AG04449 (cell line): ENCODE data around the gene COL15A1.

Experiments used
- CTCF ChIA-PET: fragments of 350-600 bp; formaldehyde crosslinking; extraction: SDS; loops from one replicate; lab custom pipeline; 2021; ENCODE audit warnings: antibody characterized with exemption; lab: Yijun Ruan, JAX
- POLR2A ChIA-PET: fragments of 400-600, 350-600 bp; formaldehyde crosslinking; extraction: SDS; loops from one replicate; lab custom pipeline; 2020; ENCODE audit warnings: antibody characterized with exemption, inconsistent platforms; lab: Yijun Ruan, JAX
- DNase-seq: peaks from one replicate; pipeline ENCODE4 v3.0.0-alpha.2; 2010; ENCODE audit warnings: low read depth, low spot score
- H3K4me3 ChIP-seq: 2 replicates; pipeline ENCODE4 v1.5.1; 2011; ENCODE audit warnings: low read depth, mild to moderate bottlenecking, control low read depth, low read length
- TF ChIP-seq, protein P1 (sequence below): IDR thresholded peaks from one replicate; pipeline ENCODE4 v1.5.1; 2011; ENCODE audit warnings: mild to moderate bottlenecking, moderate library complexity, low read length, control low read depth, inconsistent platforms; ENCODE audit not compliant: insufficient read depth; ENCODE audit errors: missing control alignments

The COL15A1 gene

DNA sequence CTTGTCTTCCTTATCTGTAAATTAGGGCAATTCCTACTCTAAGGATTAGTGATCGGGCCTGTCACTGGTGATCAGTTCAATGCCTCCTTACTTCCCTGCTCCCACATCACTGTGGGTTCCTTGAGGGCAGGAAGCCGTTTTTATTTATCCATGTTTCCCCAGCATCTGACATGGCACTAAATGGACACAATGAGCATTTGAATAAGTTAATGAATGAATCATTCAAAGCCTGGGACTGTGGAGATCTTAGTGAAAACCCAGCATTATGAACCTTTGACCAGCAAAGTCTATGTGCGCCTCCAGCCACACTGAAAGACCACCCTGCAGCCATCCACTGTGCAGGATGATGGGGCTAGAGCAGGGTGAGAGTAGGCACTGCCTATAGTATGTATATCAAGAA lies 11.6 kb downstream of the COL15A1 start:
- ChIA-PET POLR2A (no interaction called here), CTCF (interaction anchor here (1.8 kb wide), 1 partner anchor 19 kb away, joined by 8 read pairs; no protein-coding TSS in a partner anchor)
- TF ChIP-seq, protein P1, sequence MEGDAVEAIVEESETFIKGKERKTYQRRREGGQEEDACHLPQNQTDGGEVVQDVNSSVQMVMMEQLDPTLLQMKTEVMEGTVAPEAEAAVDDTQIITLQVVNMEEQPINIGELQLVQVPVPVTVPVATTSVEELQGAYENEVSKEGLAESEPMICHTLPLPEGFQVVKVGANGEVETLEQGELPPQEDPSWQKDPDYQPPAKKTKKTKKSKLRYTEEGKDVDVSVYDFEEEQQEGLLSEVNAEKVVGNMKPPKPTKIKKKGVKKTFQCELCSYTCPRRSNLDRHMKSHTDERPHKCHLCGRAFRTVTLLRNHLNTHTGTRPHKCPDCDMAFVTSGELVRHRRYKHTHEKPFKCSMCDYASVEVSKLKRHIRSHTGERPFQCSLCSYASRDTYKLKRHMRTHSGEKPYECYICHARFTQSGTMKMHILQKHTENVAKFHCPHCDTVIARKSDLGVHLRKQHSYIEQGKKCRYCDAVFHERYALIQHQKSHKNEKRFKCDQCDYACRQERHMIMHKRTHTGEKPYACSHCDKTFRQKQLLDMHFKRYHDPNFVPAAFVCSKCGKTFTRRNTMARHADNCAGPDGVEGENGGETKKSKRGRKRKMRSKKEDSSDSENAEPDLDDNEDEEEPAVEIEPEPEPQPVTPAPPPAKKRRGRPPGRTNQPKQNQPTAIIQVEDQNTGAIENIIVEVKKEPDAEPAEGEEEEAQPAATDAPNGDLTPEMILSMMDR = no peak
- no peak overlapping the region for H3K4me3 ChIP-seq
- DNase-seq = no peak

DNA sequence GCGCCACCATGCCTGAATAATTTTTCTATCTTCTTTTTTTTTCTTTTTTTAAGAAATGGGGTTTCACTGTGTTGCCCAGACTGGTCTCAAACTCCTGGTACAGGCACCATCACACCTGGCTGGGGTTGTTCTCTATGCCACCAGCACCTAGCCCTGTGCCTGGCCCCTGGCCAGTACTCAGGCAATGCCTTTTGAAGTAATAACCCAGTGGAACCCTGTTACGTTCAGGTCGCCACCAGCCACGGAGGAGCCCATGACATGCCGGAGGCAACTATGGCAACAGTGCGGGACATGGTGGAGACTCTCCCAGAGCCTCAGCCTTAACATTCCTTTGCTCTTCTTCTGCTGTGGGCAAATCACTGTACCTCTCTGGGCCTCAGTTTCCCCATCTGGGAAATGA lies 14.1 kb downstream of the COL15A1 start:
- TF ChIP-seq, protein P1 = no peak
- ChIA-PET CTCF (interaction anchor here (0.9 to 1.9 kb wide), 6 partner anchors 12 to 97 kb away, joined by 3 to 6 read pairs (median 4); no protein-coding TSS in a partner anchor), POLR2A (no interaction called here)
- no peak for DNase-seq
- no peak overlapping the region for H3K4me3 ChIP-seq

- POLR2A ChIA-PET = interaction anchor here (0.9 kb wide), 1 partner anchor 25 kb away, joined by 3 read pairs; no protein-coding TSS in a partner anchor
- CTCF ChIA-PET = interaction anchor here (0.6 to 3.6 kb wide), 8 partner anchors 14 to 97 kb away, joined by 3 to 18 read pairs (median 4); no protein-coding TSS in a partner anchor
- DNase-seq = peak; percentile 21
- TF ChIP-seq, protein P1 = no peak
- no peak overlapping the region for H3K4me3 ChIP-seq
Observed at GRCh38 chr9:98958271-98958984, 14.7 kb downstream of the COL15A1 start.

DNA sequence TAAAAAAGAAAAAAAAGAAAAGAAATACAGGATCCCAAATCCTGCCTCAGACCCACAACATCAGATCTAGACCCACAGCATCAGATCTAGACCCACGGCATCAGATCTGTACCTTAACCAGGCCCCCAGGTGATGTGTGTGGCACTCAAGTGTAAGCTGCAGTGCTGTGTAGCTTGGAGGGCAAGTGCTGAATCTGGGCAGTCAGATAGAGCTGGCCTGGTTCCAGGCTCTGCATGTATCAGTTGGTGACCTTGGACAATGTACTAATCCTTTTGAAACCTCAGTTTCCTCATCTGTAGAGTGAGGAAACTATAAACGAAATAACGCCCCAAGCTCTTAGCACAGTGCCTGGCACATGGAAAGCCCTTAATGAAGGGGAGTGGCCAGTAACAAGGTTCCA lies 16.7 kb downstream of the COL15A1 start:
- POLR2A ChIA-PET = no interaction called here
- CTCF ChIA-PET = interaction anchor here (0.9 to 3.6 kb wide), 4 partner anchors 13 to 38 kb away, joined by 4 to 18 read pairs (median 10); no protein-coding TSS in a partner anchor
- DNase-seq = no peak
- H3K4me3 ChIP-seq = no peak overlapping the region
- TF ChIP-seq, protein P1 = no peak

- no peak for DNase-seq
- TF ChIP-seq, protein P1 = no peak
- ChIA-PET CTCF (interaction anchor here (0.8 to 3.6 kb wide), 5 partner anchors 13 to 179 kb away, joined by 3 to 18 read pairs (median 5); no protein-coding TSS in a partner anchor), POLR2A (no interaction called here)
- no peak overlapping the region for H3K4me3 ChIP-seq
Observed at GRCh38 chr9:98961513-98962180, 17.9 kb downstream of the COL15A1 start.

GRCh38 chr9:98962181-98962560 lies 18.5 kb downstream of the COL15A1 start:
- H3K4me3 ChIP-seq = no peak overlapping the region
- CTCF ChIA-PET = interaction anchor here (5.7 kb wide), 1 partner anchor 13 kb away, joined by 56 read pairs; no protein-coding TSS in a partner anchor
- no peak for DNase-seq
- POLR2A ChIA-PET = interaction anchor here (1.1 kb wide), 1 partner anchor 33 kb away, joined by 4 read pairs; no protein-coding TSS in a partner anchor
- TF ChIP-seq, protein P1 = no peak
